ENCODE results near the gene SGSM2. TPM values are rescaled to one million over a fixed set of nuclear protein-coding genes. Genes with fewer than 3 reads are reported as not detected.

Gene SGSM2
- total and polyA plus RNA-seq, 2 of the 13 experiments (the other 11 are each of a cell fraction or from before 2014, with no cell fraction given) = 30.4 to 51.3 TPM

DNA sequence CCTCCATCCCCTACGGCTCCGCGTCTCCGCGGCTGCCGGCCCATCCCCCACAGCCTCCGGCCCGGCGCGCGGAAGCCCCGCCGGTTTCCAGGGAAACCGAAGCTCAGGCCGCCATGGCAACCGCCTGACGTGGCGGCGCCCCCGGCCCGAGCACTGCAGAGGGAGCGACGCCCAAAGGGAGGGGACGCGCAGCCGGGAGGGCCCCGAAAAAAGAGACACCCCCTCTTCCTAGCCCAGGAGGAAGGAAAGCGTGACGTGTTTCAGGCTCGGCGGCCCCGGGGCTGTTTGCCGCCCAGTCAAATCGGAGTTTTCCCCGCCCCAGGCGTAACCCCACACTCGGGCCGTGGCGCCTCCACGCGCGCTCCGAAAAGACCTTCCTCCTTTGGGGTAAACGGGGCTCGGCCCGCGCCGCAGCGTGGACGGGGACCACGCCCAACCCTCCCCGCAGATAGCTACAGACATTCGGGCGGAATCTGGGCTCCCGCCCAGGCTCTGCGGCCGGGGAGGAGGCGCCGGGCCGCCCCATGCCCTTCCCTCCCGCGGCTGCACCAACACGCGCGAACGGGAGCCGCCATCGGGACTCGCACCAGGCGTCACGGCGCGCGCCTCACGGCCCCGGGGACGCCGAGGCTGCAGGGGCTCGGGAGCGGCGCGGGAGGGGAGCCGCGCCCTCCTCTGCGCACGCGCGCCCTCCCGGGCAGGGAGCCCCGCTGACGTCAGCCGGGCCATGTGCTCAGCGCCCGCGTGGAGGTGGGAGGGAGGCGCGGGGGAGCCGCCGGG is 56.1 kb downstream of the SGSM2 start (continued):
- TF ChIP-seq, protein P1, sequence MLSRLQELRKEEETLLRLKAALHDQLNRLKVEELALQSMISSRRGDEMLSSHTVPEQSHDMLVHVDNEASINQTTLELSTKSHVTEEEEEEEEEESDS (CRISPR knock-in tag; IDR thresholded peaks at IDR 0.05; ENCODE audit: borderline replicate concordance) = no peak
- TF ChIP-seq ZSCAN21 (CRISPR knock-in tag; IDR thresholded peaks at IDR 0.05; ENCODE audit: borderline replicate concordance) (no peak), RAD51 (IDR thresholded peaks at IDR 0.05; ENCODE audit: borderline replicate concordance) (no peak), ZNF501 (CRISPR knock-in tag; IDR thresholded peaks at IDR 0.05) (no peak), POLR2AphosphoS5 (IDR thresholded peaks at IDR 0.05; ENCODE audit: low read depth, low read length) (no peak), RARG (CRISPR knock-in tag; IDR thresholded peaks at IDR 0.05; ENCODE audit: low read depth) (no peak), PCBP1 (IDR thresholded peaks at IDR 0.05; ENCODE audit: borderline replicate concordance, low read depth, low read length) (0 out of 2 replicates have a peak, but pooled peaks have one; percentile 48), ZNF253 (CRISPR knock-in tag; IDR thresholded peaks at IDR 0.05; ENCODE audit: borderline replicate concordance) (no peak), ETV5 (CRISPR knock-in tag; IDR thresholded peaks at IDR 0.05; ENCODE audit: borderline replicate concordance) (no peak), TEAD3 (CRISPR knock-in tag; optimal IDR thresholded peaks at IDR 0.05; ENCODE audit: borderline replicate concordance) (no peak)
- TF ChIP-seq, protein P2, sequence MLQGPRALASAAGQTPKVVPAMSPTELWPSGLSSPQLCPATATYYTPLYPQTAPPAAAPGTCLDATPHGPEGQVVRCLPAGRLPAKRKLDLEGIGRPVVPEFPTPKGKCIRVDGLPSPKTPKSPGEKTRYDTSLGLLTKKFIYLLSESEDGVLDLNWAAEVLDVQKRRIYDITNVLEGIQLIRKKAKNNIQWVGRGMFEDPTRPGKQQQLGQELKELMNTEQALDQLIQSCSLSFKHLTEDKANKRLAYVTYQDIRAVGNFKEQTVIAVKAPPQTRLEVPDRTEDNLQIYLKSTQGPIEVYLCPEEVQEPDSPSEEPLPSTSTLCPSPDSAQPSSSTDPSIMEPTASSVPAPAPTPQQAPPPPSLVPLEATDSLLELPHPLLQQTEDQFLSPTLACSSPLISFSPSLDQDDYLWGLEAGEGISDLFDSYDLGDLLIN (CRISPR knock-in tag; IDR thresholded peaks at IDR 0.05; ENCODE audit: borderline replicate concordance) = no peak
- TF ChIP-seq, protein P3, sequence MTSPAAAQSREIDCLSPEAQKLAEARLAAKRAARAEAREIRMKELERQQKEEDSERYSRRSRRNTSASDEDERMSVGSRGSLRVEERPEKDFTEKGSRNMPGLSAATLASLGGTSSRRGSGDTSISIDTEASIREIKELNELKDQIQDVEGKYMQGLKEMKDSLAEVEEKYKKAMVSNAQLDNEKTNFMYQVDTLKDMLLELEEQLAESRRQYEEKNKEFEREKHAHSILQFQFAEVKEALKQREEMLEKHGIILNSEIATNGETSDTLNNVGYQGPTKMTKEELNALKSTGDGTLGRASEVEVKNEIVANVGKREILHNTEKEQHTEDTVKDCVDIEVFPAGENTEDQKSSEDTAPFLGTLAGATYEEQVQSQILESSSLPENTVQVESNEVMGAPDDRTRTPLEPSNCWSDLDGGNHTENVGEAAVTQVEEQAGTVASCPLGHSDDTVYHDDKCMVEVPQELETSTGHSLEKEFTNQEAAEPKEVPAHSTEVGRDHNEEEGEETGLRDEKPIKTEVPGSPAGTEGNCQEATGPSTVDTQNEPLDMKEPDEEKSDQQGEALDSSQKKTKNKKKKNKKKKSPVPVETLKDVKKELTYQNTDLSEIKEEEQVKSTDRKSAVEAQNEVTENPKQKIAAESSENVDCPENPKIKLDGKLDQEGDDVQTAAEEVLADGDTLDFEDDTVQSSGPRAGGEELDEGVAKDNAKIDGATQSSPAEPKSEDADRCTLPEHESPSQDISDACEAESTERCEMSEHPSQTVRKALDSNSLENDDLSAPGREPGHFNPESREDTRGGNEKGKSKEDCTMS (CRISPR knock-in tag; conservative IDR thresholded peaks at IDR 0.05) = no peak

All from HepG2 (cell line).